ENCODE measurements around the gene TMEM256.

The TMEM256 gene

DNA sequence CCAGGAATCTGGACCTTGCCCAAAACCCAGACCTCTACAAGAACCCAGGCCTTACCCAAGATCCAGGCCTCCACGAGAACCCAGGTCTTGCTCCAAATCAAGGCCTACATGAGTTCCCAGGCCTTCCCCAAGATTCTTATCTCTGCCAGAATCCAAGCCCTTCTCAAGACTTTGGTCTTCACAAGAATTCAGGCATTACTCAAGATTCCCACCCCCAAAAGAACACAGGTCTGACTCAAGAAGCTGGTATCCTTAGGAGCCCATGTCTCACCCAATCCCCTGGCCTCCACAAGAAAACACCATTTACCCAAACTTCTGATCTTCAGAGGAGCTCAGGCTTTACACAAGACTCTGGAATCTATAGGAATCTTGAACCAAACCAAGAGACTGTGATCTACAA, 27.3 kb upstream of the TMEM256 start:
- in situ Hi-C loops (cut with HindIII; ENCODE audit: low sequenced_read_pairs): no loop called here

- in situ Hi-C loops (cut with HindIII; ENCODE audit: low sequenced_read_pairs): no loop called here
Measured at GRCh38 chr17:7429722-7430121, 25.8 kb upstream of the TMEM256 start.

DNA sequence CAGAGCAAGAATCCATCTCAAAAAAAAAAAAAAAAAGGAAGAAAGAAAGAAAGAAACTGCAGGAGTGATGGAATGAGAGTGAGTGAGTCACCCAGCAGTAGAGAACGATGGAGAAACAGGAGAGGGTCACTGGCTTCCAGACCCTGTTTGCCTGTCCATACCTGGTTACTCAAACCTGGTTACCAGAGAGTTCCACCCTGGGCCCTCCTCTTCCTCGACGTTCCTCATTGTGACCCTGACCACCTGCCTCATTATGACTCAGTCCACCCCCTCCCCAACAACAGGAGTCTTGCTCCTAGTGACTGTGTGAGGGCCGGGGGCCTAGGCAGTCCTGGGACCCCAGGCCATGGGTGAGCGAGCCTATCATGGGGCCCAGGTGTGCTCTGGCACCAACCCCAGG, 24.7 kb upstream of the TMEM256 start, which contains the start of gene SPEM3:
TSS of gene SPEM3 (plus strand) at position 301 of the 400 bp plus-strand sequence. CDS start at position 347, 46 bp downstream.
- in situ Hi-C loops (cut with HindIII; ENCODE audit: low sequenced_read_pairs): no loop called here

GRCh38 chr17:7427549-7427948, 23.7 kb upstream of the TMEM256 start:
- in situ Hi-C loops (cut with HindIII; ENCODE audit: low sequenced_read_pairs): no loop called here

DNA sequence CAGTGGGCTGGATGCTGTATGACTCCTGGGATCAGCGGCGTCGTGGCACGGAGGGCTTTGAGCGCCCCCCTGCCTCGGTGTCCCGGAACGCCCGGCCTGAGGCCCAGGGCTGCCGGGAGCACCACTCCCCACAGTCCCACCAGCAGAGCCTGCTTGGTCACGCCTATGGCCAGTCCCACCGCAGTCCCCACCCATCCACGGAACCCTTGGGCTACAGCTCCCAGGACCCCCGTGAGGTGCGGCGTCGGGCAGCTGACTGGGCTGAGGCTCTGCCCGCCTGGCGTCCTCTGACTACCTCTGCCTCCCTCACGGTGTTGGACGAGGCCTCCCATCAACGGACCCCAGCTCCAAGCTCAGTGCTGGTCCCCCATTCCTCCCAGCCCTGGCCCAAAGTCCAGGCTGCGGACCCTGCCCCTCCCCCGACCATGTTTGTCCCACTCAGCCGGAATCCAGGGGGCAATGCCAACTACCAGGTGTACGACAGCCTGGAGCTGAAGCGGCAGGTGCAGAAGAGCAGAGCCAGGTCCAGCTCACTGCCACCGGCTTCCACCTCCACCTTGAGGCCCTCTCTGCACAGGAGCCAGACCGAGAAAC, 23.1 kb upstream of the TMEM256 start:
- in situ Hi-C loops (cut with HindIII; ENCODE audit: low sequenced_read_pairs): no loop called here

- in situ Hi-C loops (cut with HindIII; ENCODE audit: low sequenced_read_pairs): no loop called here
Measured at GRCh38 chr17:7426203-7426863, 22.4 kb upstream of the TMEM256 start.

GRCh38 chr17:7425756-7426155, 21.9 kb upstream of the TMEM256 start:
- in situ Hi-C loops (cut with HindIII; ENCODE audit: low sequenced_read_pairs): no loop called here

DNA sequence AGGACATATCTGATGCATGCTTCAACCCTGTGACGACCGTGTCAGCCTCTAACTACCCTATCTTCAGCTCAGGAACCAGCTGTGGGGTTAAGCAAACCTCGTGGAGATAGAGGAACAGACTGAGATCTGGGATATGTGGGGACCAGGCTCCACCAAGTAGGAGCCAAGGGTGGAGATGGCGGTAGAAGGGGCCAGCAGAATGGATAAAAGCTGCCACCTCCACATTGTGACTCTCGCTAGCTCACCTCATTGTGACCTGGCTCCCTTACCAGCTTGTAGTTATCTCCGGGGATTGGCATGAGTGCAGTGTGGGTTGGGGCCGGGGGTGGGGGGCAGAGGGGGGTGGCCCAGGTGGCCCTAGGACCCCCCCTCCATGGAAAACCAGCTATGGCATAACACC, 21.4 kb upstream of the TMEM256 start, which contains the start of gene SPEM2:
TSS of gene SPEM2 (plus strand) at position 301 of the 400 bp plus-strand sequence. CDS start at position 374, 73 bp downstream.
- in situ Hi-C loops (cut with HindIII; ENCODE audit: low sequenced_read_pairs): no loop called here

GRCh38 chr17:7423679-7424078, 19.8 kb upstream of the TMEM256 start:
- in situ Hi-C loops (cut with HindIII; ENCODE audit: low sequenced_read_pairs): no loop called here

- in situ Hi-C loops (cut with HindIII; ENCODE audit: low sequenced_read_pairs): no loop called here
Measured at GRCh38 chr17:7421186-7421585, 17.3 kb upstream of the TMEM256 start.

- in situ Hi-C loops (cut with HindIII; ENCODE audit: low sequenced_read_pairs): no loop called here
Measured at GRCh38 chr17:7419819-7420610, 16.1 kb upstream of the TMEM256 start, which contains the start of gene SPEM1. Gene SPEM1, plus strand, starts transcription at chr17:7420324. Its CDS starts 61 bp downstream, at chr17:7420385.

- in situ Hi-C loops (cut with HindIII; ENCODE audit: low sequenced_read_pairs): no loop called here
Measured at GRCh38 chr17:7418472-7419152, 14.7 kb upstream of the TMEM256 start.

DNA sequence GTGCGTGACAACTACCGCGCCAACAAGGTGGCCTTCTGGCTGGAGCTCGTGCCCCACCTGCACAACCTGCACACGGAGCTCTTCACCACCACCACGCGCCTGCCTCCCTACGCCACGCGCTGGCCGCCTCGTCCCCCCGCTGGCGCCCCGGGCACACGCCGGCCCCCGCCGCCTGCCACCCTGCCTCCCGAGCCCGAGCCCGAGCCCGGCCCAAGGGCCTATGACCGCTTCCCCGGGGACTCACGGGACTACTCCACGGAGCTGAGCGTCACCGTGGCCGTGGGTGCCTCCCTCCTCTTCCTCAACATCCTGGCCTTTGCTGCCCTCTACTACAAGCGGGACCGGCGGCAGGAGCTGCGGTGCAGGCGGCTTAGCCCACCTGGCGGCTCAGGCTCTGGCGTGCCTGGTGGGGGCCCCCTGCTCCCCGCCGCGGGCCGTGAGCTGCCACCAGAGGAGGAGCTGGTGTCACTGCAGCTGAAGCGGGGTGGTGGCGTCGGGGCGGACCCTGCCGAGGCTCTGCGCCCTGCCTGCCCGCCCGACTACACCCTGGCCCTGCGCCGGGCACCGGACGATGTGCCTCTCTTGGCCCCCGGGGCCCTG, 13.3 kb upstream of the TMEM256 start:
- in situ Hi-C loops (cut with HindIII; ENCODE audit: low sequenced_read_pairs): no loop called here

GRCh38 chr17:7416323-7416722, 12.4 kb upstream of the TMEM256 start:
- in situ Hi-C loops (cut with HindIII; ENCODE audit: low sequenced_read_pairs): no loop called here

GRCh38 chr17:7415784-7416183, 11.9 kb upstream of the TMEM256 start:
- in situ Hi-C loops (cut with HindIII; ENCODE audit: low sequenced_read_pairs): no loop called here

GRCh38 chr17:7414837-7415236, 10.9 kb upstream of the TMEM256 start:
- in situ Hi-C loops (cut with HindIII; ENCODE audit: low sequenced_read_pairs): no loop called here

DNA sequence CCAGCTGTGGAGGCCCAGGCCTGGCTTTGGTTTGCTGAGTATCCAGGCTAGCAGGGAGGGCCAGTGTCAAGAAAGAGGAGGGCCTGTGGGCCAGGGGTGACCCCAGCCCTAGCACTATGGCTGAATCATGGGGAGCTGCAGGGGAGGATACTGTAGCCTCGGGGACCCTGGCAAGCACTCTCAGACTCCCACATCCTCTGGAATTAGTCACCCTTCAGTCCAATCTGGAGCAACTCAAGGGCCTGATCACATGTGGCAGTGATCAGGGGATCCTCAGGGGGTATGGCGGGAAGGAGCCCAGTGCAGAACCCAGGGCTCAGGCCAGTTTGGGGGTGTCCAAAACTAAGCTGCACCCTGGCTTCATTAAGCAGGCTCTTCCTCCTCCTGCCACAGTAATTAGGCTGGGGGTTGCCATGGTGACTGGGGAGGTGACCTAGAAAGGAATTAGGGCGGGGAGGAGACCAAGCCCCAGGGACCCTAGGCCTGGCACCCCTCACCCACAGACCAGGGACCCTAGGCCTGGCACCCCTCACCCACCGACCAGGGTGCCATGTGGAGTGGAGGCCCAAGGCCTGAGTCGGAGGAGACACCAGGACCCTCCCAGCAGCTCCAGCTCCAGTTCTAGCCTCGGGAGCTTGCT, 9.6 kb upstream of the TMEM256 start:
- in situ Hi-C loops (cut with HindIII; ENCODE audit: low sequenced_read_pairs): no loop called here

DNA sequence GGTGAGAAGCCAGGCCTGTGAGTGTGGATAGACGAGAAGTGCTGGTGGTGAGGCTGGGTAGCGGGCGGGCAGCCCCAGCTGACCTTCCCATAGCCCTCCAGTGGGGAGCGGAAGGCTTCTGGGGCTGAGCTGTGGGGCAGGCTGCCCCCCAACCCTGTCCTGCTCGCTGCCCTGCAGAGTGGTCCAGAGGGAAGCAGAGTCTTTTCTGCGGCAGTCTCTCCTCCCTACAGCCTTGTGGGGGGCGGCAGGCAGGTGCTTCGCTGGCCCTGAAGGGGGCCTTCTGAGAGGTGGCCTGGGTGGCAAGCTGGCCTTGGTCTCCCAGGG, 7.5 kb upstream of the TMEM256 start:
- in situ Hi-C loops (cut with HindIII; ENCODE audit: low sequenced_read_pairs): no loop called here

DNA sequence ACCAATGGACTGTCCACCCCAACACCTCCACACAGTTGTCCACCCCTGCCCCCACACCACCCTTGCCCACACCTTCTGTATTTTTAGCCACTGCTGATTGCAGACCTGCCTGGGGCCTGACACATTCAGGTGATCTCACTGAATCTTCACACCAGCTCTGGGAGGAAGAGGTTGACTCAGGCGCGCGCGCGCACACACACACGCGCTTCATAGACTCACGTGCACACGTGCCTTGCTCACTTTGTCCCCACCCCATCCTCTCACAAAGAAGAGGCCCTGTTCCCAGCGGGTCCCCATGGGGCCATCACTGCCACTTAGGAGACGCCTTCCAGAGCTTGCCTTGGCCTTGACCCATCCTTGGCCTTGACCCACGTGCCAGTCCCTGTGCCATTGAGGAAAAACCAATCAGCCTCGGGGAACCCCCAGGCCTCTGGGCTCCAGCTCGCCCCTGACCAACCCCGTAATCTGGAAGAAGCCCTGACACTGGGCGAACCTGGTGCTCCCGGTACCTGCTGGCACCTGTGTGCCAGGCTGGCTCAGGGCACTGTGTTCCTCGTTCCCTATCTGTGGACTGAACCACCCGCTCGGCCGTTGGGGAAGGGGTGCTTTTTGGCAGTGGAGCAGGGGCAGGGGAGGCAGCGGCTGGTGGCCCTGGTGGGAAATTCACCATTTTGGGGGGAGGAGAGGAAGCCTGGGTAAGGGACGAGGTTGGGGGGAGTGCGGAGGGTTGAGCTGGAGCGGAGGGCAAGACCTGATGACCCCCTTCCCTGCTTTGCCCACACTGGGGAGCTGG, 6.9 kb upstream of the TMEM256 start:
- in situ Hi-C loops (cut with HindIII; ENCODE audit: low sequenced_read_pairs): no loop called here

- in situ Hi-C loops (cut with HindIII; ENCODE audit: low sequenced_read_pairs): no loop called here
Measured at GRCh38 chr17:7409716-7410115, 5.8 kb upstream of the TMEM256 start.
